Endometrial microvascular endothelial cells (primary cell): ENCODE results near the gene PRMT7. TPM values are rescaled to one million over a fixed set of nuclear protein-coding genes. Genes with fewer than 3 reads are reported as not detected.

Experiments
- in situ Hi-C: cut with HindIII; loops from 2 replicates; pipeline ENCODE4 v1.10.0; 2017; ENCODE audit warnings: low sequenced_read_pairs, low pct_unique_long_range_greater_than_20kb; ENCODE audit errors: inconsistent ontology term
- total RNA-seq: library from RNA; depleted of rRNA; stranded (reverse); fragments of >200 nt; gene quantifications from one replicate; pipeline ENCODE4 v1.2.3, GENCODE V29; 2015; ENCODE audit errors: inconsistent ontology term

PRMT7 gene
- total RNA-seq, 1 donor from 2014 or later, result 99.0 TPM

DNA sequence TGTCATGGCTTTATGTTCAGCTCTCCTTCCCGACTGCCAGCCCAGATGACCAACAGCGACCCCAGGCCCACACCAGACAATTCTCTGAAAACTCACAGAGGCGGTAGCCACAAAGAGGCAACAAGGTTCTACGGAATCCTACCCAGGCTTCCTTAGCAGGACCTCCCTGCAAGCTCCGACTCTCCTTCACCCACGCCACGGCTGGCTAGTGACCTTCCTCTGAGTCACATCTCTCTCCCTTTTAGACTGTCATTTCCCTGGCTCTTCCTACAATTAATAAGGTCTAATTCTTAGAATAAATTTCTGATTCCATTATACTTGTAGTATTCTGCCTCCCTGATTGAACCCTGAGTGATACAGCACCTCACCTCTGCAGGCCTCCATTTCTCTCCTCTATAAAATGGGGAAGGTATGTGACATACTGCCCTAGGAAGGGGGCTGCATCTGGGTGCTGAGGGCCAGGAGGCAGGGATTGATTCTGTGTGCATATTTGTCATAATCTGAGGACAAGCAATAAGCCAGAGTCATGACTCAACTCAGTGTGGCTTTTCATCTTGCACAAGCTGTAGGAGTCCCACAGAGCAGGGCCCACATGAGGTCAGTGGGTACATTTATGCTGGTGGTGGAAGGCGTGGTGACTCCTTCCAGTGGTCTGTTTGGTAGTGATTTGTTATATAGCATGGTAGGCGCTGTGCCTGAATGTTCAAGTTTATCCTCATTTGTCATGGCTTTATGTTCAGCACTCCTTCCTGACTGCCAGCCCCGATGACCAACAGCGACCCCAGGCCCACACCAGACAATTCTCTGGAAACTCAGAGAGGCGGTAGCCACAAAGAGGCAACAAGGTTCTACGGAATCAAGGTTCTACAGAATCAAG lies 91.3 kb downstream of the PRMT7 start:
- in situ Hi-C loops, result no loop called here

DNA sequence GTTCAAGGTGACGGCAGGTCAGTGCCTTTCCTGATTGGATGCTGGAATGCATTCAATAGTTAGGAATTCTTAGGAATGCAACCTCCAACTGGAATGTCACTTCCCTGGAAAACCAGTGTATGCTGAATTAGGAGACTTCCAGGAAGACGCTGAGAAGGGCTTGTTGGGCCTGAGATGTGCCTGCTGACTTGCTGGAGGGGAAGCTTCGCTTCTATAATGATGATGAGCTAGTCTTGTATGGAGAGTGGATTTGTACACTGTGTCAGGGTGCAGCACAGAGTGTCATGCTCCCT lies 91.9 kb downstream of the PRMT7 start:
- in situ Hi-C loops, result no loop called here

DNA sequence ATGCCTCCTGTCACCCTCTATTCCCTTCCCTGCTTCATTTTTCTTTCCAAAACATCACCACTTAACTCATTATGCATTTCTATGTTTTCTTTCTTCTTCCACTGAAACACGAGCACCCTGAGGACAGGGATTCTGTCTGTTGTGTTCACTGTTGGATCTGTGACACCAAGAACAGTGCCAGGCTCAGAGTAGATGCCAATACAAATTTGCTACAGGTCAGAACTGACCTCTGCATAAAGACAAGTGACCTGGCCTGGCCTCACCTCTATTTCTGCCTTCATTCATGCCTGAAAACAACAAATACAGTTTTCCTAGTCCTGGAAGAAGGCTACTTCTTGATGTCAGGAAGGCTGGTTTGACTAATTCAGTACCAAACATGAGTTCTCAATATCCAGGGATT lies 92.4 kb downstream of the PRMT7 start:
- in situ Hi-C loops, result no loop called here

GRCh38 chr16:68403704-68404103 lies 92.9 kb downstream of the PRMT7 start:
- in situ Hi-C loops, result no loop called here

DNA sequence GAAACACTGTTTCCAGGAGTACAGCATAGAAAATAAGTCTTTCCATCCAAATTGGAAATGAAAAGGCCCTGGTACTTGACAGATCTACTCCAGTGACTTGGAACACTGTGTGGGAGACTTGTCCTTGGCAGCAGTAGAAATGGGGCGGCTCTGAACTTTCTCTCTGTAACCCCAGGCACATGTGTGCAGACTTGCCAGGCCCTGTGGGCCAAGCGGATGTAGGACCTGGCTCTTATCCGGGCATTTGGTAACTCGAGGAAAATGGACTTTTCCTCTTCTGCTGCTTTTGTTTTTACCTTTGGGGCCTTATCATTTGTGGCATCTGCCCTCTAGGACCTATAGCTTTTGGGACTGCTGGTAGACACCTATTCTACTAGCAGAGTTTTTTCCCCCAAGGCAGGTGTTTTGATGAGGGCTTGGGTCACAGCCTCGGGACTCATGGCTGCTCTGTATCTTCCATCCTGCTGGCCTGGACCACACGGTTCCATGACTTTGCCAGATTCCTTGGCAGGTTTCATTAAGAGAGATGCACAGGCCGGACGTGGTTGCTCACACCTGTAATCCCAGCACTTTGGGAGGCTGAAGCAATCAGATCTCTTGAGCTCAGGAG lies 94.0 kb downstream of the PRMT7 start:
- in situ Hi-C loops, result no loop called here

DNA sequence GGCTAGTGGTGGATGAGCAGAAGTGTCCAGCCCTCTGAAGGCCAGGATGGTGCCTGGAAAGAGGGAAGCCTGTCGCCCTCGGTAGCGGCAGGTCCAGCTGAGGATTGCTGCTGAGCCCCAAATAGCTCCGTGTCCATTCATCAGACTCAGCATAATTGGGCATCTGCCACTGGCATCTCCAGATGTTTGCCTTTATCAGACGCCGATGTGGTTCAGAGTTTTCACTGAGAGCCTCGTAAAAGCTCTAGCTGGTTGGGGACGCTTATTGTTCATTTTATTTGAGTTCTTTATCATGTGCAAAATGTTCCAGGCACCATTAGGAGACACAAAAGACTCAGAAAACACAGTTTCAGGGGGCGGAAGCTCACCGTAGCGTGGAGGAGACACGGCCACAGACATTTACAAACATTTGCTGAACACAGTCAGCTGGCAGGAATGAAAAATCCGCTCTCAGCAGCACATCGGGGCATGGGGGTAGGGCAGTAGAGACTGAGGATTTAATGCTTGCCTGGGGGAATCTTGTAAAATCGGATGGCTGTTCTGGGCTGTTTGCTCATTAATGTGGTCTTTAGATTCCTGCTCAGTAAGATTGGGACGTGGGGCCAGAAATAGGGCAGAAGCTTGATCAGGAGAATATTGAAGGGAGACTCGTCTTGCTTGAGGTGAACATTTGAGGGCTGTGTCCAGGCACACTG lies 95.8 kb downstream of the PRMT7 start:
- in situ Hi-C loops, result no loop called here

Other genes starting within 250 kb of the PRMT7 start
- 28.4 TPM for gene NFATC3, start 225.6 kb upstream of the PRMT7 start, total RNA-seq
- gene ESRP2, start 74.9 kb upstream of the PRMT7 start, total RNA-seq, result 0.19 TPM
- 25.4 TPM for gene PLA2G15, start 65.6 kb upstream of the PRMT7 start, total RNA-seq
- 20.1 TPM for gene SLC7A6, start 46.5 kb upstream of the PRMT7 start, total RNA-seq
- gene SLC7A6OS, start 73 bp upstream of the PRMT7 start, total RNA-seq, result 7.0 TPM
- gene SMPD3, start 137.5 kb downstream of the PRMT7 start, total RNA-seq, result not detected
- gene ZFP90, start 228.3 kb downstream of the PRMT7 start, total RNA-seq, result 28.2 TPM